HepG2 (cell line): ENCODE results near the gene ZNF106. TPM values are rescaled to one million over a fixed set of nuclear protein-coding genes. Genes with fewer than 3 reads are reported as not detected.

Source experiments
- ATAC-seq: fragments of 200-7000 bp; cut with Tn5 transposase; 3 replicates; pipeline ENCODE4 v1.9.1; 2020; ENCODE audit warnings: mild to moderate bottlenecking, moderate library complexity
- BruUV-seq: library from RNA; stranded (reverse); fragments of 400-500 nt; replicated peaks from 2 replicates; lab custom pipeline; 2021; lab: Mats Ljungman, UMichigan
- CTCF ChIA-PET: fragments of 300-600 bp; formaldehyde crosslinking; extraction: SDS; loops from one replicate; lab custom pipeline; 2021; ENCODE audit warnings: low total read pairs, inconsistent platforms, low intra/inter-chr PET ratio; lab: Yijun Ruan, JAX
- POLR2A ChIA-PET: fragments of 350-600 bp; sonication (Branson Sonifier 250); formaldehyde crosslinking; loops from one replicate; lab custom pipeline; 2020; ENCODE audit warnings: antibody characterized with exemption, inconsistent platforms; lab: Yijun Ruan, JAX
- DNase-seq: peaks from one replicate; pipeline ENCODE4 v3.0.0-alpha.2; 2015; ENCODE audit warnings: low spot score
- FAIRE-seq: peaks from 3 replicates; lab custom pipeline; 2011; peaks lifted over from hg19 to GRCh38; lab: Jason Lieb, UNC
- H2AFZ ChIP-seq: one replicate; pipeline ENCODE4 v1.6.1; 2011; ENCODE audit warnings: low read length, inconsistent platforms
- H3K27ac ChIP-seq: fragments of 300-600 bp; 3 replicates; pipeline ENCODE4 v1.8.0; 2011; ENCODE audit warnings: mixed run types, mild to moderate bottlenecking, mixed read lengths, low read length, inconsistent platforms; ENCODE audit not compliant: insufficient read depth; ENCODE audit errors: extremely low read length
- H3K27me3 ChIP-seq, 2 experiments: fragments of 200-600 bp in 1 of 2; 2 replicates in 1 of 2; 3 replicates in 1 of 2; pipeline versions ENCODE4 v1.6.0 to v1.8.0; 2011; ENCODE audit warnings: low read length in 2 of 2, mild to moderate bottlenecking in 2 of 2, moderate library complexity in 2 of 2, inconsistent platforms in 1 of 2; ENCODE audit not compliant: insufficient read depth in 2 of 2, control insufficient read depth in 1 of 2
- H3K36me3 ChIP-seq, 2 experiments: fragments of 200-600 bp in 1 of 2; replicated peaks in 1 of 2; 2 replicates in 1 of 2; 3 replicates in 1 of 2; pipeline versions ENCODE4 v1.5.1 to v1.8.0; 2011; ENCODE audit warnings: low read length in 2 of 2, inconsistent platforms in 1 of 2; ENCODE audit not compliant: insufficient read depth in 2 of 2, control insufficient read depth in 1 of 2
- H3K4me1 ChIP-seq: 2 replicates; pipeline ENCODE4 v1.5.1; 2012; ENCODE audit warnings: low read length, inconsistent platforms; ENCODE audit not compliant: insufficient read depth
- H3K4me2 ChIP-seq: 2 replicates; pipeline ENCODE4 v1.6.0; 2011; ENCODE audit warnings: low read depth, low read length, inconsistent platforms
- H3K4me3 ChIP-seq, 3 experiments: fragments of 200-600 bp in 1 of 3; sonication (generic), shearing (Covaris generic) in 1 of 3; replicated peaks in 1 of 3; 2 replicates each; pipeline ENCODE4 v1.5.1; 2011 to 2016; ENCODE audit warnings: low read length in 3 of 3, inconsistent platforms in 2 of 3, low read depth in 2 of 3, mild to moderate bottlenecking in 2 of 3, control low read depth in 1 of 3, mixed read lengths in 1 of 3; ENCODE audit not compliant: insufficient read depth in 1 of 3
- H3K79me2 ChIP-seq: one replicate; pipeline ENCODE4 v1.6.1; 2011; ENCODE audit warnings: low read length, inconsistent platforms; ENCODE audit not compliant: insufficient read depth
- H3K9ac ChIP-seq: 2 replicates; pipeline ENCODE4 v1.6.0; 2011; ENCODE audit warnings: mild to moderate bottlenecking, low read depth, low read length, inconsistent platforms; ENCODE audit not compliant: insufficient read depth
- H3K9me3 ChIP-seq: 2 replicates; pipeline ENCODE4 v1.5.1; 2012; ENCODE audit warnings: mild to moderate bottlenecking, low read length
- H4K20me1 ChIP-seq: 2 replicates; pipeline ENCODE4 v1.6.0; 2011; ENCODE audit warnings: inconsistent platforms, mild to moderate bottlenecking, low read length, moderate library complexity; ENCODE audit not compliant: insufficient read depth
- NFIB ChIP-seq: sonication (generic); formaldehyde crosslinking; IDR thresholded peaks from 2 replicates; pipeline ENCODE4 v1.9.0; 2021; ENCODE audit warnings: missing genetic modification reagents, mild to moderate bottlenecking, borderline replicate concordance
- RBM22 ChIP-seq: fragments of 200-400 bp; formaldehyde crosslinking; optimal IDR thresholded peaks from 2 replicates; pipeline ENCODE3; 2017; ENCODE audit warnings: mild to moderate bottlenecking, low read length, moderate library complexity
- RCOR2 ChIP-seq: IDR thresholded peaks from 2 replicates; pipeline ENCODE4 v1.6.1; 2016; ENCODE audit warnings: missing biosample characterization, missing genetic modification reagents
- ZNF577 ChIP-seq: sonication (generic); formaldehyde crosslinking; IDR thresholded peaks from 2 replicates; pipeline ENCODE4 v1.4.0; 2020; ENCODE audit warnings: mild to moderate bottlenecking, low read depth, missing genetic modification reagents, borderline replicate concordance
- WGBS: methylation state at CpG from one replicate; pipeline ENCODE4 v1.1.6; 2017; ENCODE audit warnings: low lambda C conversion rate; 5-methylcytosine and 5-hydroxymethylcytosine counted together
- in situ Hi-C: cut with HindIII; loops from 2 replicates; pipeline ENCODE4 v1.10.0; 2017; ENCODE audit warnings: low pct_unique_long_range_greater_than_20kb; ENCODE audit not compliant: extremely low pct_ligation_motif_present
- intact Hi-C: fragments of 100-400 bp; cut with micrococcal nuclease; formaldehyde crosslinking; loops from one replicate; pipeline ENCODE4 v1.10.0; 2022; ENCODE audit not compliant: unreplicated experiment
- polyA plus RNA-seq, 8 experiments: library from polyadenylated mRNA; depleted of rRNA in 3 of 8; stranded (reverse) in 7 of 8; unstranded in 1 of 8; fragments of >200 nt; fragmentation: Illumina TruSeq in 4 of 8; extraction: Trizol in 4 of 8; gene quantifications; 2 replicates each; pipeline versions ENCODE4 v1.2.1 to v1.2.3, GENCODE V29; 2011 to 2016; ENCODE audit warnings: low read depth in 4 of 8, missing spikeins in 1 of 8, mixed read lengths in 1 of 8; ENCODE audit not compliant: insufficient read depth in 1 of 8
- total RNA-seq, 5 experiments: library from RNA; depleted of rRNA; stranded (reverse); fragments of >200 nt; fragmentation: Illumina TruSeq; extraction: Trizol; gene quantifications; 2 replicates each; pipeline ENCODE4 v1.2.3, GENCODE V29; 2016; ENCODE audit warnings: low read depth in 1 of 5
- TF ChIP-seq, protein P1 (sequence below): sonication (generic); formaldehyde crosslinking; IDR thresholded peaks from 2 replicates; pipeline ENCODE4 v1.4.0; 2020; ENCODE audit warnings: low read depth, missing genetic modification reagents

The ZNF106 gene
- total and polyA plus RNA-seq, 2 of the 13 experiments (the other 11 are each of a cell fraction or from before 2014, with no cell fraction given), result 12.5 to 35.1 TPM

DNA sequence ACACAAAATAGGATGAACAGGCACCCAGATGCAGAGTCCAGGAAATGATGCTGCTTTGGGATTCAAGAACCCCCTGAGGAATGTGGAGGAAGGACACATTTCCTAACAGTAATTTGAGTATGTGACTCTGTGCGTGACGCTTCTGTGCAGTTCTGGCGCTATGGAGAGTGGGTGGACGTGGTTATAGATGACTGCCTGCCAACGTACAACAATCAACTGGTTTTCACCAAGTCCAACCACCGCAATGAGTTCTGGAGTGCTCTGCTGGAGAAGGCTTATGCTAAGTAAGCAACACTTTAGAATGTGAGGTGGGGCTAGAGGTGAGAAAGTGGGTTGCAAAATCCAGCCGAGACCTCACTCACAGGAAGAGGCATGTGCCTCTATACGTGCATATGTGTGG is 103.3 kb downstream of the ZNF106 start (continued):
- no peak for TF ChIP-seq RBM22
- TF ChIP-seq, protein P1, sequence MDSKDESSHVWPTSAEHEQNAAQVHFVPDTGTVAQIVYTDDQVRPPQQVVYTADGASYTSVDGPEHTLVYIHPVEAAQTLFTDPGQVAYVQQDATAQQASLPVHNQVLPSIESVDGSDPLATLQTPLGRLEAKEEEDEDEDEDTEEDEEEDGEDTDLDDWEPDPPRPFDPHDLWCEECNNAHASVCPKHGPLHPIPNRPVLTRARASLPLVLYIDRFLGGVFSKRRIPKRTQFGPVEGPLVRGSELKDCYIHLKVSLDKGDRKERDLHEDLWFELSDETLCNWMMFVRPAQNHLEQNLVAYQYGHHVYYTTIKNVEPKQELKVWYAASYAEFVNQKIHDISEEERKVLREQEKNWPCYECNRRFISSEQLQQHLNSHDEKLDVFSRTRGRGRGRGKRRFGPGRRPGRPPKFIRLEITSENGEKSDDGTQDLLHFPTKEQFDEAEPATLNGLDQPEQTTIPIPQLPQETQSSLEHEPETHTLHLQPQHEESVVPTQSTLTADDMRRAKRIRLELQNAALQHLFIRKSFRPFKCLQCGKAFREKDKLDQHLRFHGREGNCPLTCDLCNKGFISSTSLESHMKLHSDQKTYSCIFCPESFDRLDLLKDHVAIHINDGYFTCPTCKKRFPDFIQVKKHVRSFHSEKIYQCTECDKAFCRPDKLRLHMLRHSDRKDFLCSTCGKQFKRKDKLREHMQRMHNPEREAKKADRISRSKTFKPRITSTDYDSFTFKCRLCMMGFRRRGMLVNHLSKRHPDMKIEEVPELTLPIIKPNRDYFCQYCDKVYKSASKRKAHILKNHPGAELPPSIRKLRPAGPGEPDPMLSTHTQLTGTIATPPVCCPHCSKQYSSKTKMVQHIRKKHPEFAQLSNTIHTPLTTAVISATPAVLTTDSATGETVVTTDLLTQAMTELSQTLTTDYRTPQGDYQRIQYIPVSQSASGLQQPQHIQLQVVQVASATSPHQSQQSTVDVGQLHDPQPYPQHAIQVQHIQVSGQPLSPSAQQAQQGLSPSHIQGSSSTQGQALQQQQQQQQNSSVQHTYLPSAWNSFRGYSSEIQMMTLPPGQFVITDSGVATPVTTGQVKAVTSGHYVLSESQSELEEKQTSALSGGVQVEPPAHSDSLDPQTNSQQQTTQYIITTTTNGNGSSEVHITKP (CRISPR knock-in tag), result no peak
- TF ChIP-seq NFIB (CRISPR knock-in tag), result no peak

DNA sequence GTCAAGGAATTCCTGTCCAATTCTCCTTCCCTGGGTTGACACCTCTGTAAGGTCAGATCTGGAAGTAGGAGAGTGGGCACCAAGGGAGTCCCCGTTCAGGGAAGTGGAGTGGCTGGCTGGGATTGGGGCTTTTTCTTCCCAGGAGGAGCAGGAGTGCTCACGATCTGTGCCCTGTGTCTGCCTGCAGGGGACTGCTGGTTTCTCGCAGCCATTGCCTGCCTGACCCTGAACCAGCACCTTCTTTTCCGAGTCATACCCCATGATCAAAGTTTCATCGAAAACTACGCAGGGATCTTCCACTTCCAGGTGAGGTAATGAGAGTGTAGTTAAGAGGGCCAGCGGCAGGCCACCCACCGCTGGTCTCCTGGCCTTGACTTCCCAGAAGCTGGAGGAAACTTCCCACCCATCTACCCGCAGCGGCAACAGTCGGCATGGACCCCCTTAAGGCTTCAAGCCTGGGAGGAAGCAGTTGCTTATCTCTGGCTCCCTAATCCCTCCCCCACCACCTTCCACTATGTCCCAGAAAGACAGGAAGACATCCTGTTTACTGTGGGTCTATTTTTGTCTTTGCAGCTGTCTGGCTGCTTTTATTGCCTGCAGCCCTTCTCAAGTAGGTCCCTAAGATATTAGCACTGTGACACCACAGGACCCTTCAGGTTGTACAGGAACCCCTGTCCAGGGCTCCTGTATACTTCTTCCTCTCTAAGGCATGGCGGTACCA is 104.8 kb downstream of the ZNF106 start:
- DNase-seq, result no peak
- Histone ChIP-seq H3K4me1 (peaks cover 24% of the 10 kb centered on the region), H3K79me2 (no peaks in the 10 kb centered on the region), H3K27me3 (no peaks in the 10 kb centered on the region), H2AFZ (no peak overlapping the region), H4K20me1 (no peaks in the 10 kb centered on the region), H3K27ac (no peak overlapping the region), H3K4me3 (no peak overlapping the region), H3K36me3 (no peaks in the 10 kb centered on the region), H3K9ac (no peak overlapping the region), H3K4me2 (no peak overlapping the region; the same call in 1 of the 2 replicates), H3K9me3 (no peaks in the 10 kb centered on the region)
- CTCF ChIA-PET, result no interaction called here
- intact Hi-C loops, result loop anchor here (1.0 to 2.0 kb wide), 2 partner anchors 113 to 320 kb away; partner anchors contain the start of genes GANC and TMEM87A
- FAIRE-seq, result no peak
- BruUV-seq, result no TSS peak
- POLR2A ChIA-PET, result interaction anchor here (0.9 to 1.0 kb wide), 2 partner anchors 113 to 415 kb away, joined by 3 to 4 read pairs; partner anchors contain the start of genes GANC and TMEM87A
- ATAC-seq, result peak; percentile 56
- in situ Hi-C loops, result no loop called here
- TF ChIP-seq RCOR2 (no peak), ZNF577 (no peak)
- 100% methylated on average over 4 of the region's 12 CpGs for WGBS
